CD14-positive monocyte (primary cell): ENCODE results near the gene TTLL6. TPM values are rescaled to one million over a fixed set of nuclear protein-coding genes. Genes with fewer than 3 reads are reported as not detected.

Source experiments
- DNase-seq, 3 donors: peaks; one replicate each; pipeline ENCODE4 v3.0.0-alpha.2; 2011 to 2022
- H2AFZ ChIP-seq: 2 replicates; pipeline ENCODE4 v1.6.0; 2012; ENCODE audit warnings: mild to moderate bottlenecking, low read depth, low read length, inconsistent platforms; ENCODE audit not compliant: insufficient read depth, poor library complexity, severe bottlenecking
- H3K27ac ChIP-seq, 2 donors: 1 replicate in 1 of 2; 2 replicates in 1 of 2; pipeline ENCODE4 v1.5.1; 2012 to 2013; ENCODE audit warnings: low read length in 2 of 2, control low read depth in 1 of 2, inconsistent platforms in 1 of 2, low read depth in 1 of 2, mild to moderate bottlenecking in 1 of 2
- H3K27me3 ChIP-seq, 2 donors: one replicate each; pipeline versions ENCODE4 v1.6.0 to v1.6.1; 2011 to 2013; ENCODE audit warnings: low read length in 2 of 2; ENCODE audit not compliant: control insufficient read depth in 2 of 2, insufficient read depth in 2 of 2
- H3K36me3 ChIP-seq, 2 donors: replicated peaks in 1 of 2; 1 replicate in 1 of 2; 2 replicates in 1 of 2; pipeline versions ENCODE4 v1.5.1 to v1.6.1; 2012 to 2013; ENCODE audit warnings: low read length in 2 of 2, control low read depth in 1 of 2, inconsistent platforms in 1 of 2, mild to moderate bottlenecking in 1 of 2; ENCODE audit not compliant: insufficient read depth in 2 of 2, control insufficient read depth in 1 of 2
- H3K4me1 ChIP-seq, 2 donors: 1 replicate in 1 of 2; 2 replicates in 1 of 2; pipeline versions ENCODE4 v1.5.1 to v1.6.1; 2012 to 2013; ENCODE audit warnings: low read length in 2 of 2, control low read depth in 1 of 2, inconsistent platforms in 1 of 2, mild to moderate bottlenecking in 1 of 2, moderate library complexity in 1 of 2; ENCODE audit not compliant: insufficient read depth in 2 of 2, control insufficient read depth in 1 of 2
- H3K4me2 ChIP-seq: replicated peaks from 2 replicates; pipeline ENCODE3; 2012; ENCODE audit warnings: low read length, moderate library complexity, mild to moderate bottlenecking; ENCODE audit not compliant: poor library complexity, severe bottlenecking; ENCODE audit errors: extremely low read depth
- H3K4me3 ChIP-seq, 3 experiments: fragments of 200-600 bp in 1 of 3; sonication (generic) in 1 of 3; replicated peaks in 1 of 3; 1 replicate in 2 of 3; 2 replicates in 1 of 3; pipeline ENCODE4 v1.5.1; 2011 to 2013; ENCODE audit warnings: low read length in 3 of 3, mild to moderate bottlenecking in 3 of 3, control low read depth in 2 of 3, low read depth in 2 of 3, inconsistent platforms in 1 of 3, moderate library complexity in 1 of 3
- H3K79me2 ChIP-seq: 2 replicates; pipeline ENCODE4 v1.6.0; 2012; ENCODE audit warnings: mild to moderate bottlenecking, control low read depth, inconsistent platforms, low read length, moderate library complexity; ENCODE audit not compliant: insufficient read depth
- H3K9ac ChIP-seq: 2 replicates; pipeline ENCODE4 v1.6.0; 2017; ENCODE audit warnings: low read length, mild to moderate bottlenecking; ENCODE audit not compliant: insufficient read depth, poor library complexity, severe bottlenecking
- H3K9me3 ChIP-seq, 2 donors: replicated peaks in 1 of 2; 1 replicate in 1 of 2; 2 replicates in 1 of 2; pipeline versions ENCODE4 v1.5.1 to v1.6.1; 2012 to 2013; ENCODE audit warnings: low read length in 2 of 2, control low read depth in 1 of 2; ENCODE audit not compliant: control insufficient read depth in 1 of 2, insufficient read depth in 1 of 2
- H4K20me1 ChIP-seq: 2 replicates; pipeline ENCODE4 v1.6.0; 2012; ENCODE audit warnings: mild to moderate bottlenecking, low read length, control low read depth, moderate library complexity; ENCODE audit not compliant: insufficient read depth
- H3K27ac Mint-ChIP-seq, 7 donors: one replicate each; pipeline ENCODE4 v1.8.0; 2020; ENCODE audit warnings: mild to moderate bottlenecking in 7 of 7, mixed read lengths in 7 of 7, moderate library complexity in 6 of 7, inconsistent platforms in 2 of 7
- H3K27me3 Mint-ChIP-seq, 3 donors: one replicate each; pipeline ENCODE4 v1.8.0; 2021 to 2022; ENCODE audit warnings: low read depth in 3 of 3, mild to moderate bottlenecking in 3 of 3, mixed read lengths in 3 of 3, moderate library complexity in 3 of 3, inconsistent platforms in 1 of 3
- H3K36me3 Mint-ChIP-seq, 2 donors: one replicate each; pipeline ENCODE4 v1.8.0; 2020; ENCODE audit warnings: mixed read lengths in 2 of 2, inconsistent platforms in 1 of 2, mild to moderate bottlenecking in 1 of 2
- H3K4me1 Mint-ChIP-seq: one replicate; pipeline ENCODE4 v1.8.0; 2020; ENCODE audit warnings: mild to moderate bottlenecking, mixed read lengths
- H3K4me3 Mint-ChIP-seq, 2 donors: one replicate each; pipeline ENCODE4 v1.8.0; 2020; ENCODE audit warnings: mild to moderate bottlenecking in 2 of 2, mixed read lengths in 2 of 2, moderate library complexity in 1 of 2
- H3K9me3 Mint-ChIP-seq, 7 donors: one replicate each; pipeline ENCODE4 v1.8.0; 2020 to 2022; ENCODE audit warnings: mixed read lengths in 7 of 7, mild to moderate bottlenecking in 6 of 7, moderate library complexity in 6 of 7, inconsistent platforms in 2 of 7
- CTCF ChIP-seq: fragments of 200-600 bp; IDR thresholded peaks from one replicate; pipeline ENCODE4 v1.8.0; 2022; ENCODE audit warnings: antibody characterized with exemption, mild to moderate bottlenecking
- WGBS: methylation state at CpG from one replicate; pipeline ENCODE4 v1.1.5; 2013; ENCODE audit warnings: missing lambda C conversion rate; ENCODE audit not compliant: insufficient coverage; 5-methylcytosine and 5-hydroxymethylcytosine counted together
- intact Hi-C, 2 donors: fragments of 100-400 bp; cut with micrococcal nuclease; formaldehyde crosslinking; loops; one replicate each; pipeline versions ENCODE4 v1.15.0 to v1.15.1; 2023
- polyA plus RNA-seq, 3 donors: library from polyadenylated mRNA; depleted of rRNA in 1 of 3; unstranded in 2 of 3; stranded (reverse) in 1 of 3; fragments of 300-500 nt in 2 of 3; fragments of >200 nt in 1 of 3; fragmentation: Illumina TruSeq in 2 of 3; gene quantifications; 1 replicate in 2 of 3; 2 replicates in 1 of 3; pipeline ENCODE4 v1.2.3, GENCODE V29; 2012 to 2021

Gene TTLL6
- polyA plus RNA-seq, 3 donors: not detected

GRCh38 chr17:48843187-48843900 lies 26.3 kb upstream of the TTLL6 start:
- Histone ChIP-seq H3K9ac (no peak overlapping the region), H3K27ac (no peak overlapping the region), H3K9me3 (no peaks in the 10 kb centered on the region), H2AFZ (no peak overlapping the region), H3K36me3 (peaks cover 52 to 63% of the 10 kb centered on the region in 2 donors), H3K27me3 (no peaks in the 10 kb centered on the region), H4K20me1 (peaks cover 70% of the 10 kb centered on the region), H3K4me2 (no peak overlapping the region), H3K4me1 (peaks cover 34 to 41% of the 10 kb centered on the region in 2 donors), H3K79me2 (peaks cover 26% of the 10 kb centered on the region), H3K4me3 (no peak overlapping the region)
- H3K27ac Mint-ChIP-seq: peak overlapping the region in 1 of 7 donors; percentile 10
- peaks cover 38% of the 10 kb centered on the region for H3K4me1 Mint-ChIP-seq
- H3K4me3 Mint-ChIP-seq: no peak overlapping the region
- no peak for DNase-seq
- no peaks in the 10 kb centered on the region for H3K9me3 Mint-ChIP-seq
- 96% methylated on average over 2 of the region's 6 CpGs for WGBS
- peaks cover 59 to 77% of the 10 kb centered on the region in 2 donors for H3K36me3 Mint-ChIP-seq
- intact Hi-C loops: loop anchor here in 1 of 2 donors (5.0 kb wide), 1 partner anchor 74 kb away; no protein-coding TSS in a partner anchor
- no peak for TF ChIP-seq CTCF
- H3K27me3 Mint-ChIP-seq: peaks cover 5 to 23% (median 18%) of the 10 kb centered on the region in 3 donors

- Mint-ChIP-seq H3K9me3 (no peaks in the 10 kb centered on the region), H3K27me3 (peaks cover 9 to 25% (median 20%) of the 10 kb centered on the region in 3 donors), H3K27ac (peak overlapping the region in 2 of 7 donors; percentile 81 to 93), H3K36me3 (peaks cover 53 to 71% of the 10 kb centered on the region in 2 donors), H3K4me3 (no peak overlapping the region), H3K4me1 (peaks cover 44% of the 10 kb centered on the region)
- peaks cover 30% of the 10 kb centered on the region for H3K79me2 ChIP-seq
- H4K20me1 ChIP-seq: peaks cover 72% of the 10 kb centered on the region
- intact Hi-C loops: loop anchor here in 1 of 2 donors (5.0 kb wide), 1 partner anchor 75 kb away; no protein-coding TSS in a partner anchor
- H3K9ac ChIP-seq: no peak overlapping the region
- H3K27ac ChIP-seq: no peak overlapping the region
- WGBS: no CpG with 5 or more reads among the region's 3 CpGs
- peaks cover 40 to 47% of the 10 kb centered on the region in 2 donors for H3K4me1 ChIP-seq
- no peaks in the 10 kb centered on the region for H3K27me3 ChIP-seq
- no peak overlapping the region for H2AFZ ChIP-seq
- no peak for DNase-seq
- peaks cover 46 to 57% of the 10 kb centered on the region in 2 donors for H3K36me3 ChIP-seq
- no peaks in the 10 kb centered on the region for H3K9me3 ChIP-seq
- no peak for TF ChIP-seq CTCF
- no peak overlapping the region for H3K4me3 ChIP-seq
- no peak overlapping the region for H3K4me2 ChIP-seq
Measured at GRCh38 chr17:48842746-48843145, 25.7 kb upstream of the TTLL6 start.
